Loucy (cell line): ENCODE results near the gene CR1.

ENCODE experiments used
- H2AFZ ChIP-seq: fragments of 200-600 bp; sonication (generic); 2 replicates; pipeline ENCODE4 v1.6.0; 2016; ENCODE audit warnings: antibody characterized with exemption, mild to moderate bottlenecking, low read length, moderate library complexity
- H3F3A ChIP-seq: fragments of 200-600 bp; 2 replicates; pipeline ENCODE4 v1.6.0; 2016; ENCODE audit warnings: antibody characterized with exemption, low read depth, mild to moderate bottlenecking
- H3K27me3 ChIP-seq: fragments of 200-600 bp; sonication (generic); 2 replicates; pipeline ENCODE4 v1.6.1; 2014; ENCODE audit warnings: low read length, mild to moderate bottlenecking; ENCODE audit not compliant: insufficient read depth, poor library complexity, severe bottlenecking
- H3K36me3 ChIP-seq: fragments of 200-600 bp; sonication (generic); 2 replicates; pipeline ENCODE4 v1.6.1; 2016; ENCODE audit warnings: low read length; ENCODE audit not compliant: insufficient read depth
- H3K4me1 ChIP-seq: fragments of 200-600 bp; sonication (generic); 2 replicates; pipeline ENCODE4 v1.5.1; 2014; ENCODE audit warnings: low read length, mild to moderate bottlenecking; ENCODE audit not compliant: insufficient read depth, poor library complexity, severe bottlenecking
- H3K4me2 ChIP-seq: fragments of 200-600 bp; sonication (generic); 2 replicates; pipeline ENCODE4 v1.6.0; 2014; ENCODE audit warnings: antibody characterized with exemption, low read length, low read depth, mild to moderate bottlenecking; ENCODE audit not compliant: poor library complexity, severe bottlenecking
- H3K4me3 ChIP-seq: fragments of 200-600 bp; sonication (generic); 2 replicates; pipeline ENCODE4 v1.5.1; 2014; ENCODE audit warnings: low read length, mild to moderate bottlenecking, mixed read lengths; ENCODE audit not compliant: poor library complexity, severe bottlenecking
- H3K79me2 ChIP-seq: fragments of 200-600 bp; sonication (generic); 2 replicates; pipeline ENCODE4 v1.6.1; 2014; ENCODE audit warnings: low read length; ENCODE audit not compliant: insufficient read depth
- H3K9ac ChIP-seq: fragments of 200-600 bp; sonication (generic); 2 replicates; pipeline ENCODE4 v1.6.0; 2014; ENCODE audit warnings: mild to moderate bottlenecking, low read depth, low read length, moderate library complexity; ENCODE audit not compliant: poor library complexity, severe bottlenecking
- H3K9me2 ChIP-seq: fragments of 200-600 bp; sonication (generic); replicated peaks from 2 replicates; pipeline ENCODE4 v1.6.1; 2016; ENCODE audit warnings: low read depth, low read length, mixed read lengths
- H3K9me3 ChIP-seq: fragments of 200-600 bp; sonication (generic); 2 replicates; pipeline ENCODE4 v1.6.1; 2014; ENCODE audit warnings: mild to moderate bottlenecking, antibody characterized with exemption, low read length, low read depth; ENCODE audit not compliant: insufficient read depth
- H4K20me1 ChIP-seq: fragments of 200-600 bp; sonication (generic); 2 replicates; pipeline ENCODE4 v1.6.0; 2014; ENCODE audit warnings: antibody characterized with exemption, low read length, mild to moderate bottlenecking; ENCODE audit not compliant: insufficient read depth, poor library complexity, severe bottlenecking
- CTCF ChIP-seq: fragments of 200-600 bp; sonication (generic); conservative IDR thresholded peaks from 2 replicates; pipeline ENCODE4 v1.5.1; 2014; ENCODE audit warnings: mild to moderate bottlenecking, antibody characterized with exemption, low read length
- EZH2phosphoT487 ChIP-seq: fragments of 200-600 bp; IDR thresholded peaks from 2 replicates; pipeline ENCODE4 v1.6.1; 2018; ENCODE audit warnings: antibody characterized with exemption, mild to moderate bottlenecking, moderate library complexity, borderline replicate concordance

Gene CR1

GRCh38 chr1:207503950-207504349, 8.0 kb downstream of the CR1 start:
- no peak overlapping the region for H2AFZ ChIP-seq
- no peaks in the 10 kb centered on the region for H3K9me3 ChIP-seq
- no peaks in the 10 kb centered on the region for H3F3A ChIP-seq
- H3K36me3 ChIP-seq = no peaks in the 10 kb centered on the region
- no peaks in the 10 kb centered on the region for H3K9me2 ChIP-seq
- TF ChIP-seq EZH2phosphoT487 (no peak), CTCF (no peak)
- H3K4me1 ChIP-seq = no peaks in the 10 kb centered on the region
- no peak overlapping the region for H3K4me3 ChIP-seq
- H3K9ac ChIP-seq = no peak overlapping the region
- H4K20me1 ChIP-seq = no peaks in the 10 kb centered on the region
- H3K79me2 ChIP-seq = no peaks in the 10 kb centered on the region
- no peak overlapping the region for H3K4me2 ChIP-seq
- H3K27me3 ChIP-seq = peaks cover 4% of the 10 kb centered on the region

GRCh38 chr1:207504438-207504837, 8.5 kb downstream of the CR1 start:
- Histone ChIP-seq H3K4me2 (no peak overlapping the region), H3K79me2 (no peaks in the 10 kb centered on the region), H3K4me1 (no peaks in the 10 kb centered on the region), H3K4me3 (no peak overlapping the region), H3K9ac (no peak overlapping the region), H3K36me3 (no peaks in the 10 kb centered on the region), H3F3A (no peaks in the 10 kb centered on the region), H2AFZ (no peak overlapping the region), H3K9me2 (no peaks in the 10 kb centered on the region), H4K20me1 (no peaks in the 10 kb centered on the region), H3K27me3 (peaks cover 4% of the 10 kb centered on the region), H3K9me3 (no peaks in the 10 kb centered on the region)
- TF ChIP-seq CTCF = no peak
- no peak for TF ChIP-seq EZH2phosphoT487

- no peaks in the 10 kb centered on the region for H3K4me1 ChIP-seq
- no peak overlapping the region for H3K4me3 ChIP-seq
- no peaks in the 10 kb centered on the region for H3K9me2 ChIP-seq
- H3F3A ChIP-seq = no peaks in the 10 kb centered on the region
- no peaks in the 10 kb centered on the region for H3K9me3 ChIP-seq
- no peaks in the 10 kb centered on the region for H3K36me3 ChIP-seq
- H2AFZ ChIP-seq = no peak overlapping the region
- H3K79me2 ChIP-seq = no peaks in the 10 kb centered on the region
- H3K4me2 ChIP-seq = no peak overlapping the region
- no peak overlapping the region for H3K9ac ChIP-seq
- H4K20me1 ChIP-seq = no peaks in the 10 kb centered on the region
- H3K27me3 ChIP-seq = no peaks in the 10 kb centered on the region
- TF ChIP-seq CTCF (no peak), EZH2phosphoT487 (no peak)
Measured at GRCh38 chr1:207510444-207510843, 14.5 kb downstream of the CR1 start.
